GM12864 (cell line): ENCODE data around the gene DYRK1B.
"Not testable (repeated sequence)": the region's sequence is repeated elsewhere in the genome, so short reads cannot be mapped to it uniquely, and the experiment has no call there.

Experiments used
- DNase-seq: peaks from one replicate; pipeline ENCODE4 v3.0.0-alpha.2; 2011; ENCODE audit warnings: low read depth
- H3K4me3 ChIP-seq: 2 replicates; pipeline ENCODE4 v1.5.1; 2011; ENCODE audit warnings: mild to moderate bottlenecking, low read depth, low read length, control low read depth
- TF ChIP-seq, protein P1 (sequence below): IDR thresholded peaks from 2 replicates; pipeline ENCODE4 v1.5.1; 2011; ENCODE audit warnings: low read depth, mild to moderate bottlenecking, moderate library complexity, low read length, control low read depth, inconsistent platforms; ENCODE audit errors: missing control alignments

DYRK1B gene

GRCh38 chr19:39816287-39817048 lies 17.5 kb downstream of the DYRK1B start:
- no peak for DNase-seq
- H3K4me3 ChIP-seq, result no peak overlapping the region
- TF ChIP-seq, protein P1, sequence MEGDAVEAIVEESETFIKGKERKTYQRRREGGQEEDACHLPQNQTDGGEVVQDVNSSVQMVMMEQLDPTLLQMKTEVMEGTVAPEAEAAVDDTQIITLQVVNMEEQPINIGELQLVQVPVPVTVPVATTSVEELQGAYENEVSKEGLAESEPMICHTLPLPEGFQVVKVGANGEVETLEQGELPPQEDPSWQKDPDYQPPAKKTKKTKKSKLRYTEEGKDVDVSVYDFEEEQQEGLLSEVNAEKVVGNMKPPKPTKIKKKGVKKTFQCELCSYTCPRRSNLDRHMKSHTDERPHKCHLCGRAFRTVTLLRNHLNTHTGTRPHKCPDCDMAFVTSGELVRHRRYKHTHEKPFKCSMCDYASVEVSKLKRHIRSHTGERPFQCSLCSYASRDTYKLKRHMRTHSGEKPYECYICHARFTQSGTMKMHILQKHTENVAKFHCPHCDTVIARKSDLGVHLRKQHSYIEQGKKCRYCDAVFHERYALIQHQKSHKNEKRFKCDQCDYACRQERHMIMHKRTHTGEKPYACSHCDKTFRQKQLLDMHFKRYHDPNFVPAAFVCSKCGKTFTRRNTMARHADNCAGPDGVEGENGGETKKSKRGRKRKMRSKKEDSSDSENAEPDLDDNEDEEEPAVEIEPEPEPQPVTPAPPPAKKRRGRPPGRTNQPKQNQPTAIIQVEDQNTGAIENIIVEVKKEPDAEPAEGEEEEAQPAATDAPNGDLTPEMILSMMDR, result no peak

DNA sequence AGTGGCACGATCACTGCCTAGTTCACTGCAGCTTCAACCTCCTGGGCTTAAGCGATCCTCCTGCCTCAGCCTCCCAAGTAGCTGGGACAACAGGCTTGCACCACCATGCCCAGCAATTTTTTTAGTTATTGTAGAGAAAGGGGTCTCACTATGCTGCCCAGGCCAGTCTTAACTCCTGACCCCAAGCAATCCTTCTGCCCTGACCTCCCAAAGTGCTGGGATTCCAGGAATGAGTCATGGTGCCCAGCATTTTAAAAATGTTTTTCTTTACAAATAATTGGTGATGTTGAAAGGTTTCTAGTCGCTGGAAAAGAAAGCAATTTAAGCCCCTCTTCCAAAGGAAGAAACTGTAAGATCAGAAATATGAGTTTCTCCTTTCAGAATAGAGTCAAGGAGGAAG lies 19.4 kb downstream of the DYRK1B start:
- no peak overlapping the region for H3K4me3 ChIP-seq
- TF ChIP-seq, protein P1, result no peak
- DNase-seq, result no peak

- not testable (repeated sequence) for H3K4me3 ChIP-seq, DNase-seq
These were observed 19.9 kb downstream of the DYRK1B start for GRCh38 chr19:39814111-39814510.

DNA sequence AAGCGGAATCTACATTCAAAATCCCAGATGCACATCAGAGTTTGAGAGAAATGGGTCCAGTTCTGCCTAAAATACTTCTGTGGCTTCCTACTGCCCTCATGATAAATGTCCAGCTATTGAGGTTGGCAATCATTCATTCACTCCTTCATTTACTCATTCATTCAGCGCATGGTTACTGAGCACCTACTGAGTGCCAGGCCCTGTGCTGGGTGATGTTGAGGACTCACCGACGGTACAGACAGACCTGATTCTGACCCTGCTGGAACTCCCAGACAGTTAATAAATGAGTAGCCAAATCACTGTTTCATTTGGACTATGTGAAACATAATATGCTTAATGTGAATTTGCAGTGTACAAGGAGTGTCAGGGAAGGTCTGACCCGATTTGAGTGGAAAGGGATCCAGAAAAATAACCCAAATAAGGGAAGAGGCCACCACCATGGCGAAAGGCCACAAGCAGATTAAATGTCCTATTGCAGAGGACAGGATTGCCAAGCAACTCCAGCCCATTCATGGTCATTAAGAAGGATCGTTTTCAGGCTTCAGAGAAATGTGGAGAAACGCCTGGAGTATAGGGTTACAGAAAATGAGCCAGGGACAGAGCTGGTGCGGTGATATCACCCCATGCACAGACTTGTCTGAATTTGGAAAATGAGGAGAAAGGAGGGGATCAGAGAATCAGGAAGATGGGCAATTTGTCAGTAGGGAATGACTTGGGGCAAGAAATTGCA lies 20.5 kb downstream of the DYRK1B start:
- no peak overlapping the region for H3K4me3 ChIP-seq
- DNase-seq, result no peak
- TF ChIP-seq, protein P1, result no peak

DNA sequence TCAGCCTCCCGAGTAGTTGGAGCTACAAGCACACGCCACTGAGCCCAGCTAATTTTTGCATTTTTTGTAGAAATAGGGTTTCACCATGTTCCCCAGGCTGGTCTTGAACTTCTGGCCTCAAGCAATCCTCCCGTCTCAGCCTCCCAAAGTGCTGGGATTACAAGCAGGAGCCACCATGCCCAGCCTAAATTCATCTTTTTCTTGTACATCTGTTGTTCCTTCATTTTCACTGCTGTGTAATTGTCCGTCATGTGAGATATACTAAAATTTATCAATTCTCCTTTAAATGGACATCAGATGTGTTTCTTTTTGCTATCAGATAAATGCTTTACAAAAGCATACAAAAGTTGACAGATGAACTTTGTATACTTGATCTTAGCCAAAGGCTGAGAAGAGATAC lies 22.9 kb downstream of the DYRK1B start:
- DNase-seq, result no peak
- H3K4me3 ChIP-seq, result no peak overlapping the region
- TF ChIP-seq, protein P1, result no peak

DNA sequence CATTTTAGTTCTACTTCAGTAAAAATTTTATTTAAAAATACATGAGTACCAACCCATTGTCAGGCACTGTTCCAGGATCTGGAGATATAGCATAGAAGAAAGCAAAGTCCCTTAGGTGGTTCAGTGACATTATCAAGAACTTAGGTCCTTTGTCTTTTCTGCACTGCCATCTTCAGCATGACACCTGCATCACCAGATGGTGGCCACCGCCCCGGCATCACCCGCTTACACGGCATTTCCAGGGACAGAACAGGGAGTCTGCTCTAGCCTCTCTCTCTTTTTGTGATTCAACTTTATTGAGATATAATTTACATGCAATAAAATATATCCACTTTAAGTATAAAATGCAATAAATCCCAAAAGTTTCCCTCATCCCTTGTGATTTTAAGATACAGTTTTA lies 23.5 kb downstream of the DYRK1B start:
- H3K4me3 ChIP-seq, result no peak overlapping the region
- no peak for DNase-seq
- TF ChIP-seq, protein P1, result no peak

DNA sequence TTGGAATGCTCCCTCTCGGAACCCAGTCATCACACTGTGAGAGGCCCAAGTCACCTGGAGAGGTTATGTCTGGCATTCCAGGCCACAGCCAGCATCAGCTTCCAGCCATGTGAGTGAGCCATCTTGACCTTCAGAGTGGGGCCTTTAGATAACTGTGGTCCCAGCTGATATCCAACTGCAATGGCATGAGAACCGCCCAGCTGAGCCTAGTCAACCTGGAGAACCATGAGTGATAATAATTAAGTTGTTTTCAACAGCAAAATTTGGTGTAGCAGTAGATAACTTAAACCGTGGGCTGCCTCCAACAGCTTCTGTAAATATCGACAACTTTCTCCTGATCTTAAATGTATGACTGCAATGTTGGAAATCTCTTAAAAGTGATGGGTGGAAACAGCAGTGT lies 24.6 kb downstream of the DYRK1B start:
- no peak overlapping the region for H3K4me3 ChIP-seq
- no peak for DNase-seq
- TF ChIP-seq, protein P1, result no peak

- not testable (repeated sequence) for H3K4me3 ChIP-seq, DNase-seq
These were observed 25.3 kb downstream of the DYRK1B start for GRCh38 chr19:39808688-39809087.
